Stimulated activated CD4-positive, alpha-beta T cell treated with anti-CD3 and anti-CD28 coated beads, Interleukin-15, amount 100 ng/mL, for 24 hours (primary cell): Measurements from ENCODE around the gene SYNM.

Experiments used
- DNase-seq: peaks from one replicate; pipeline ENCODE4 v3.0.0-alpha.2; 2020

SYNM gene

GRCh38 chr15:99086327-99086667 is 18.6 kb upstream of the SYNM start:
- DNase-seq: no peak

DNA sequence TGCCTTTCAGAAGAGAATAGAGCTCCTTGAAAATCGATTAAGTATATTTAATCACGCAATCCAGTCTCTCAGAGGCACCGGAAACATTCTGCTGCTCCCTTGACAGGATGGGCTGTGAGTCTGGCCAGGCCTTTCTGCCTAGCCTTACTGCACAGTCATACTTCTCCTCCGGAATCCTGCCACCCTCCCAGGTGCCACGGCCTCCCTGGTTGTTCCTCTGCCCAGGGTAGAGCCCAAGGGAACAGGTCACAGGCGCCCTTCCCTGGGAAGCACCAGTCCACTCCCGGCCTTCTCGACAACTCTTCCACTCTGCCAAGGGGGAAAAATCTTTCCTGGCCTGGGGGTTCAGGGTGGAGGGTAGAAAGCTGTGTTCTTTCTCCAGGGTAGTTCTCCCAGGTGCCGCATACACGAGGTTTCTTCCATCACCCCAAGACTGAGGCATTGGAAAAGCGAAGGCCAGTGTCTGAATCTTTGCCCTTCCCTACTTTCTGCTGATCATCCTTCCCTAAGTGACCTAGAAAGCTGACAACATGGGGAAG is 17.4 kb upstream of the SYNM start:
- DNase-seq: no peak

- no peak for DNase-seq
These were observed 14.7 kb upstream of the SYNM start for GRCh38 chr15:99090011-99090699.

- no peak for DNase-seq
These were observed 13.9 kb upstream of the SYNM start for GRCh38 chr15:99090938-99091337.

DNA sequence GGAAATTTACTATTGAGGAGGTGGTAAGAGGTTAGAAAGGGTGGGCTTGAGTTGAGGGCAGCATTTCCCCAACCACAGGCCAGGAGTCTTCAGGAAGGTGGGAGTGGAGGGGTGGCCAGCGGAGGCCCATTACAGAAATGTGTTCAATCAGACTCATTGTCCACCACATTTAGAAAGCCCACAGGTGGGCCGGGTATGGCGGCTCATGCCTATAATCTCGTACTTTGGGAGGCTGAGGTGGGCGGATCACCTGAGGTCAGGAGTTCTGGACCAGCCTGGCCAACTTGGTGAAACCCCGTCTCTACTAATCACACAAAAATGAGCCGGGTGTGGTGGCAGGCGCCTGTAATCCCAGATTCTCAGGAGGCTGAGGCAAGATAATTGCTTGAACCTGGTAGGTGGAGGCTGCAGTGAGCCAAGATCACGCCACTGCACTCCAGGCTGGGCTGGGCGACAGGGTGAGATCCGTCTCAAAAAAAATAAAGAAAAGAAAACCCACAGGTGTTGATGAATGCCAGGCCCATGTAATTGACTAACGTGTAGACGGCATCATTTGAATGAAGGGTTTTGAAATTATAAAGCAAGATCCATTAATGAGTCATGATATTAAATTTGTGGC is 12.2 kb upstream of the SYNM start:
- DNase-seq: no peak

DNA sequence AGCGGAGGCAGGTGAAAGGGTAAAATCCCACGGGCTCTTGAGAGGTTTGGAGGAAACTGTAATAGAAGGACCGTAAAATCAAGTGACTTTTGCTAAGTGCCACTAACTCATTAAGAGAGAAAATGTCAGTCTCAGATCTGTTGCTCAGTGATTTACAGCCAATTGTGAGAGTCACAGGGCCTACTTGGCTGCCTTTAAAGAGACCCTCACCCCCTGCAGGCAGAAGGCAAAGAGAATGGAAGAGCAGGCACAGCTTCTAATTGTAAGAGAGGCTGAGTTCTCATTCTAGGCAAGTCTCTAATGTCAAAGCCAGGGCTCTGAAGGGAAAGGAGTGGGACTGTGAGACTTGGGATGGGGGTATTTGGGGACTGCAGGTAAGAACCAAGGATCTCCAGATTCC is 9.3 kb upstream of the SYNM start:
- DNase-seq: no peak

DNA sequence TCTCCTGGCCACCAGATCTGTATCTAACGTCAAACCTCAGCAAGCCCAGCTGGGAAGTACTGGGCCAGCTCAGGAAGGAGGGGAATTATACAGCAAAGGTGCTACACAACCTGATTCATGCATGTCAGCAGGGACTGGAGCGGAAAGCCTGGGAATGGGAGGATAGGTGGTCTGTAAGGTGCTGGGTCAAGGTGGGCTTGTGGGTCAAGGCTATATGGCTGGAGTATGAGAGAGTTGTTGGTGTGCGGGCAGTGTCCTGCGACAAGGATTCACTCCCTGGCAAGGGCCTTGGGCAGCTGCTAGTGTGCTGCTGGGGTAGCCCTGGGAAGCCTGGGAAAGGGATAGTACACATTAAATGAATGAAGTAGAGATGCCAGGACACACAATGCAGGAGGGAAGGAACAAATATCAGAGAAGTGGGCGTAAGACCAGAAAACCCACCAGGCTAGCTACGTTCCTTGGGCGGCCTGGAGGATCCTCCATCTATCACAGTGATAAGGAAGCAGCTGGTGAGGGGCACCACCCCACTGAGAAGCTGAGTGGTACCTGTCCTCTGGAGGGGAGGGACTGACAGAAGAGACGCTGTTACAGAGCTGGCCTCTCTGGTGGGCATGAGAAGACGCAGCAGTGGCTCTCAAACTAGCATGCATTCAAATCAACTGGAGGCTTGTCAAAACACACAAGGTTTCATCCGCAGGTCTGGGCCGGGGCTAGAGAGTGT is 8.5 kb upstream of the SYNM start:
- DNase-seq: no peak

GRCh38 chr15:99096894-99097426 is 7.9 kb upstream of the SYNM start:
- DNase-seq: no peak

DNA sequence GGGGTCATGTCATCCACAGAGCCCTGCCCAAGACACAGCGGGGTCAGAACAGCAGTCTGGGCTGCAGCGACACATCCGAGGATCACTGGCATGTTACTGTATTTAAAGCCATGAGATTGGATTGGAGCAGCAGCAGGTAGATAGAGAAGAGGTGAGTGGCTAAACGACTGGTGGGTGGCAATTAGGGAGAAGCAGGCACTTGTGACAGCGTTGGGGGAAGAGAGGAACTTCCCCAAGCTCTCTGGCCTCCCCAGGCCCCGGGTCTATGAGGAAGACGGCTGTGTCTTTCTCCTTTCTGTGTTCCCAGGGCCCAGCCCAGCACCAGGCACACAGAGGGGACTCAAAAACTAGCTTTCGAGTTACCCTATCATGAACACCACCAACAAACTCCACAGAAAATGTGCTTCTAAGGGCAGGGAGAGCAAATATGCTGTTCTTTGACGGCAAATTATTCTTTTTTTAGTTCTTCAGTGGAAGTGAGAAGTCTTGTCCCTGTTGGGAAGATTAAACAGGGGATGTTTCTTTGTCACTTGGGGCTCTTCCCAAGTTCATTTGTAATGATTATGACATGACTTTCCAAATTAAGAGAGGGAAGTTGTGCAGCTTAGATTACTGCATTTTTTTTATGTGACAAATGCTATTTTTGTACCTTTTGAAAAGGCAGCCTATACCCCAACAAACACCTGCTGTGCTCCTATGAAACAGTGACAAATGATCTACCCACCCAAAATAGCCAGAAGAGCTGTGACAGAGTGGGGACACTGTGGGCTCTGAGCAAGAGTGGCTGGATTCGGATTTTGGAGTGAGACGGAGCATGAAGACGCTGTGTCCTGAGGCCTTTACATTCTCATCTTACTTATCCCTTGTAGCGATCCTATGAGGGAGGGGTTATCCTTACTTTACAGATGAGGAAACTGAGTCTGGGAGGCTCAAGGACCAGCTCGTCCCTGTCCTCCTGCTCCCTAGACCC is 7.2 kb upstream of the SYNM start:
- DNase-seq: no peak

GRCh38 chr15:99098426-99098825 is 6.5 kb upstream of the SYNM start:
- DNase-seq: no peak

- no peak for DNase-seq
These were observed 5.9 kb upstream of the SYNM start for GRCh38 chr15:99098991-99099390.

DNA sequence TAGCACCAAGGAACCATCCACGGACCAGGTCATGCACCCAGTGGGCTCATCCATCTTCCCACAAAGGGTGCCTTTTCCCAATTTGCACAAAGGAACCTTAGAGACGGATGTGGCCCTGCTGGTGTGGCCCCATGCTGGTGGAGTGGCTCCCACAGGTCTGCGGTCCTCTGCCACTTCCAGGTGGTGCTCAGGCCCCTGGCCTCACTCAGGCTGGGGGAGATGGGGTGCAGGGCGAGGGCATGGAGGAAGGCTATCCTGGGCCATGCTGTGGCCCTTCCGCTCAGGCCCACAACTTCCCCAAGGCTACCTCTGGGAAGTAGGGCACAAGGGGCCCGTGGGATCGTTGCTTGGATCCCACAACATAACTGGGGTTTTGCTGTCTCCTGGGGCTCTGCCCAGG is 5.2 kb upstream of the SYNM start:
- DNase-seq: no peak

DNA sequence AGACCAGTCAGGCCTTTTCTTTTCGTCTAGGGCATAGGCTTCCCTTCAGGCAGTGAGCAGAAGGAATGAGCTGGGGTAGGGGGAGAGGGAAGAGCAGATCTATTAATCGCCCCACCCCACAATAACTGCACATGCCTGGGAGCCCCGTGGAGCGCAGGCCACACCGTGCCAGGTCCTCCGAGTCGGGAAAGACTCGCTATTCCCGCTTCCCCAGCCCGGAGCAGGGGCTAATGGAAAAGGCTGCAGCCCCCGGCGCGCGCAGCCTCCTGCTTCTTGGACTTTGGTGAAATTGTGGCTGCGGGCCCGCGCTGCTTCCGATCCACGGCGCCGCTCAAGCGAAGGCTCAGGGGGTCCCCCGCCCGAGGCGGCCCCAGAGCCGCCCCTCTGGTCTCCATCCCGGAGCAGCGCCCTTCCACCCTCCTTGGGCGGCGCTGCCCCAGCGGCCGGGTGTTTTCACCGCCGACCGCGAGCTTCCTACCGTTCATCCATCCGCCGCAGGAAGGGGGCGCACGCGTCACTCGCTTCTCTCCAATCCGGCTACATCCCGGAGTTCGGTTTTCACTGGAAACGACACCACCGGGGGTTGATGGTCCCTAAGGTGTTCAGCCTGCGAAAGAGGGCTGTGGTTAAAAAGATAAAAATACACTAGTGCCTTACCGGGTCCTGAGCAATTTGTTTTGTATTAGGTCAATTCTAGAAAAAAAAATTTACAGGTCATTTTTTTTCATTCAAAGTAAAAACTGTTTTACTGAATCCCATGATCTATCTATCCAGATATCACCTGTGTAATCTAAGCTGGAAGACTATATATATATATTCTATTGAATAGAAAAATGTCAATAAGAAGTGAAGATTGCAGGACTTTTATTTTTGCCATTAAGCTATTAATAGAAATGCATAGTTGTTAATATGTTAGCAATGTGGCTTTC is 4.4 kb upstream of the SYNM start:
- peak; percentile 75 for DNase-seq

DNA sequence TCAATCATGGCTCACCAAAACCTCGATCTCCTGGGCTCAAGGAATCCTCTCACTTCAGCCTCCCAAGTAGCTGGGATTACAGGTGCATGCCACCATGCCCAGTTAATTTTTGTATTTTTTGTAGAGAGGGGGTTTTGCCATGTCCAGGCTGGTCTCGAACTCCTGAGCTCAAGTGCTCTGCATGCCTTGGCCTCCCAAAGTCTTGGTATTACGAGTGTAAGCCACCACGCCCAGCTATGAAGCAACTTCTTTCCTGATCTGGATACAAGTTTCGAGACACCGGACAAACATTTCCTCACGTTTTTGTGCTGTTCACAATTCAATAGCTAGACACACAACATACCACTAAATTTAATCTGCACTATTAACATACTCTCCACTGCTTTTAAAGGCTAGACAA is 3.4 kb upstream of the SYNM start:
- DNase-seq: no peak

DNA sequence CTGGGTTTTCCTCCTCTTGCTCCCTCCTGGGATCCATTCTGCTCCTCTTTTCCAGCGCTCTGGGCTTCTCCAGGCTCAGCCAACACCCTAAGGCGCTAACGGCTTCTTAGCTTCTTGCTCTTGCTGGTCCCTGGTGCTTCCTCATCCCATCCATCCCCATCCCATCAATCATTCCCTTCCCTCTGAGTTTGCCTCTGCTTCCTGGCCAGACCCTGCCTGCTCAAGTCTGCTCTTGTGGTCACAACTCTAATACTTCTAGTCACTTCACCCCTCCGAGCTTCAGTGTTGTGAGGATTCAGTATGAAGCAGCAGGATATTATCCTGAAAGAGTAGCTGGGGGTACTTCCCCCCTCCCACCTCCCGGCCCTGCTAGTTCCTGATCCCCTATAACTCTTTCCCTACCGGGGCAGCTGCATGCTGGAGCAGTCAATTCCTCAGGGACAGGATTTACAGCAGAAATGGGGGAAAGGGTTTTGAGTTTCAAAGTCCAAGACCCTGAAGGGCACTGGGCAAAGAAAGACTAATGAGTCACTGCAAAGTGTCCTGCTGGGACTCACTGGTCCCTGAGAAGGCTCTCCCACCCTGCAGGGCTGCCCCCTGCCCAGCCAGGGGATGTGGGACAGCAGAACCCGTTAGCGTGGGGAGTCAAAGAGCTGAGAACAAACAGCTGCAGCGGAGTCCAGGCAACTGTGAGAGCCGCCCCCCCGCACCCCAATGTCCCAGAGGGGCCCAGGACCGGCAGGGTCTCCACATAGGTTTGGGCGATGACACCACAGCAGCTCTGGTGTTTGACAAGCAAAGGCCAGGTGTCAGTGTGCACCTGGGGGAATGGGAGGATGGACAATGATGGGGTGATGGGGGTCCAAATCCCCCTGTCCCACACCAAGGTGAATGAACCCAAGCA is 2.3 kb upstream of the SYNM start:
- no peak for DNase-seq

DNA sequence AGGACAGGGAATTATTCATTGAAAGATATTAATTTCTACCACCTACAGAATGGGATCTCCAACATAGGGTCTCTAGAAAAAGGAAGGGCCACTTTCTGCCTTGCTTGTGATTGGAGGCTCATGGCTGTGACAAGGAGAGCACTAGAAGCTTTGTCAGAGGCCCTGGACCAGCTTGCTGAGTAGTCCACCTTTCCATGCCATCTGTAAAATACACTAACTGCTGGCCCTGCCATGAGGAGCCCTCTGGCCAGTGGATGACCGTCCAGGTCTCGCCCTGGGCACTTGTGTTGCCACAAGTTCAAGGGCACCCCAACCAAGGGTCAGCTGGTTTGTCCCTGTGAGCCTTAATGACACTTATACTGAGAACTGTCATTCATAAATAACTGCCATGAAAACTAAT is 1.6 kb upstream of the SYNM start:
- no peak for DNase-seq

DNA sequence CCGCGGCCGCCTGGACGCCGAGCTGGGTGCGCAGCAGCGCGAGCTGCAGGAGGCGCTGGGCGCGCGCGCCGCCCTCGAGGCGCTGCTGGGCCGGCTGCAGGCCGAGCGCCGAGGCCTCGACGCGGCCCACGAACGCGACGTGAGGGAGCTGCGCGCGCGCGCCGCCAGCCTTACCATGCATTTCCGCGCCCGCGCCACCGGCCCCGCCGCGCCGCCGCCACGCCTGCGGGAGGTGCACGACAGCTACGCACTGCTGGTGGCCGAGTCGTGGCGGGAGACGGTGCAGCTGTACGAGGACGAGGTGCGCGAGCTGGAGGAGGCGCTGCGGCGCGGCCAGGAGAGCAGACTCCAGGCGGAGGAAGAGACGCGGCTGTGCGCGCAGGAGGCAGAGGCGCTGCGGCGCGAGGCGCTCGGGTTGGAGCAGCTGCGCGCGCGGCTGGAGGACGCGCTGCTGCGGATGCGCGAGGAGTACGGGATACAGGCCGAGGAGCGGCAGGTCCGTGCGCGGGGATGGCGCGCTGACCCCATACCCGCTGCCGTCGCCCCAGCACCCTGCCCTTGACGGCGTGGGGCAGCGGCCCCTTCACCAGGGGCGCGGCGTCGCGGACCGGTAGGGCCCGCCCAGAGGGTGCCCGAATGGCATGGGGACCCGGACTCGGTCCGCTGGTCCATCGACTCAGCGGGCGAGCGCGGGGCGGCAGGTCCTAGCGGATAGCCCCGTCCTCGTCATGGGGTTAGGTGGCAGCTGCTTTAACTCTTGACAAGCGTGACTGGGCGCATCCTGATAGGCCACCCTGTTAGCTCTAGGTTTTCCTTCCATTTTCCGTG is 848 bp downstream of the SYNM start:
- peak; percentile 63 for DNase-seq

GRCh38 chr15:99106417-99107220 is 1.7 kb downstream of the SYNM start:
- no peak for DNase-seq

DNA sequence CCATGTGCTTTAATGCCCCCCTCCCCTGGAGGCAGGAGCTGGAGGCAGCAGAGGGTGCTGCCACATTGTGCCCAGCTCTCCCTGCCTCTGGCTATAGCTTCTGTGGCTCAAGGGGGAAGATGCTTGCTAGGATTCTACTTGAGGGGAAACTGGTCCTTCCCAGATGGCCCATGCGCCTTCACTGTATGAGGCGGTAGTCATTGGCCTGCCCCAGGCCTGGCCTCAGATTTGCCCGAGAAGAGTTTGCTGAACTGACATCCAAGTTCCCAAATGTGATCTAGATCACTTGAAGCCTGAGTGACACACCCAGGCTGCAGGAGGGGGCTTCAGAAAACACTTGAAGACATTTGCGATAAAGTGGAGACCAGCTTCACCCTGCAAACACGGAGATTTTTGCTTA is 4.1 kb downstream of the SYNM start:
- DNase-seq: no peak
